Measurements from ENCODE around the gene APRT.
A peak's percentile ranks its signal among the peaks of the same experiment; 100 is the strongest.
"Not testable (repeated sequence)": the region's sequence is repeated elsewhere in the genome, so short reads cannot be mapped to it uniquely, and the experiment has no call there.

Gene APRT

DNA sequence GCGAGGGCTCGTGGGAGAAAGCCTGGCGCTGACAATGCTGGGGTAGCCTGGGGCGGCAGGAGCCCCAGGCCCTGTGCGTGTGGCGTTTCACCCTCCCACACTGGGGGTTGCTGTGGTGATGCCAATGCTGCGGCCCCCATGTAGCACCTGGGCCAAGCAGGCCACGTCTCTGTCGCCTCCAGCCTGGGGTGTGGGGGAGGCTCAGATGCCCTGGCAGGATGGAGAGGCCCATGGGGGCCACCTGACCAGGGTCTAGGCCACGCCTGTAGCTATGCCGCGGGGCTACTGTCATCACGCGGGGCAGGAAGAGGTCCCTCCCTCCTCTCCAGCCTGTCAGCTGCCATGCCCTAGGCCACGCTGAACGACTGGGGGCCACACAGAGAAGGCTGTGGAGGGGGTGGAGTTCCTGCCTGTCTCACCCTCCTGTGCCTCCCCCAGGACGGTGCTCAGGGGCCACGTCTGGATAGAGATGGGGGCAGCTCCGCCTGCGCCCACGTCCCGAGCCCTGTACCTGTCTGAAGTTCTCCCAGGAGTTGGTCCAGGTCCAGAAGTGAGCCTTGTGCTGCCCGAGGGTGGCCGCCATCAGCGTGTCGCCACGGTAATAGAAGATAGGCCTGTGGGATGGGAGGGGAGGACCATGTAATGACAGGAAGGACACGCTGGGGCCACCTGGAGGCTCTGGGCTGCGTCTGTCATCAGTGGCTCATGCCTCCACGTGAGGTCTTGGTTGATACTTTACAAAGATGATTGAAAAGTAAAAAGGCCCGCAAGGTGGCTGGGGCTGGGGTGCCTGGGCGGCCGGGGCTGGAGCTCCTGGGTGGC lies 12.7 kb upstream of the APRT start:
- TF ChIP-seq Cebpa-rat (IDR thresholded peaks at IDR 0.05), result no peak
- H3K27me3 ChIP-seq, result no peaks in the 10 kb centered on the region
- H3K4me1 ChIP-seq, result peaks cover 0 to 15% (median 5%) of the 10 kb centered on the region in 10 experiments; a peak in 4 of 20 replicates
- H3K27ac ChIP-seq, result no peak overlapping the region
- no peak overlapping the region for H3K4me3 ChIP-seq
- H3K9ac ChIP-seq, result no peak overlapping the region
- H3K9me3 ChIP-seq (replicated peaks in 1 of 11), result no peaks in the 10 kb centered on the region
- H4K20me1 ChIP-seq, result peaks cover 0 to 66% (median 7%) of the 10 kb centered on the region in 11 experiments; a peak in 12 of 22 replicates
- peaks cover 30 to 82% (median 59%) of the 10 kb centered on the region in 11 experiments; a peak in 21 of 22 replicates for H3K36me3 ChIP-seq
- H3K4me2 ChIP-seq, result no peak overlapping the region

- not testable (repeated sequence) for H3K27ac ChIP-seq; H3K27me3 ChIP-seq; H3K9ac ChIP-seq; H3K4me3 ChIP-seq; H3K4me2 ChIP-seq; H3K9me3 ChIP-seq (replicated peaks in 1 of 11)
- Histone ChIP-seq H3K4me1 (peaks cover 0 to 15% (median 5%) of the 10 kb centered on the region in 10 experiments; a peak in 4 of 20 replicates), H3K36me3 (peaks cover 29 to 74% (median 56%) of the 10 kb centered on the region in 11 experiments; a peak in 21 of 22 replicates), H4K20me1 (peaks cover 0 to 60% (median 7%) of the 10 kb centered on the region in 11 experiments; a peak in 10 of 22 replicates)
Observed at GRCh38 chr16:88823646-88824045, 11.9 kb upstream of the APRT start.

- no peak for TF ChIP-seq Cebpa-rat (IDR thresholded peaks at IDR 0.05)
- Histone ChIP-seq H3K4me2 (0 out of 22 replicates have a peak overlapping the region, but pooled peaks of 1 of the 11 experiments have one; percentile 32), H4K20me1 (peaks cover 0 to 68% (median 10%) of the 10 kb centered on the region in 11 experiments; a peak in 10 of 22 replicates), H3K27me3 (no peaks in the 10 kb centered on the region), H3K9me3 (replicated peaks in 1 of 11) (no peaks in the 10 kb centered on the region), H3K36me3 (peaks cover 21 to 64% (median 47%) of the 10 kb centered on the region in 11 experiments; a peak in 21 of 22 replicates), H3K27ac (no peak overlapping the region), H3K4me3 (no peak overlapping the region), H3K4me1 (peaks cover 0 to 15% (median 5%) of the 10 kb centered on the region in 10 experiments; a peak in 5 of 20 replicates), H3K9ac (0 out of 22 replicates have a peak overlapping the region, but pooled peaks of 1 of the 11 experiments have one; percentile 14)
Observed at GRCh38 chr16:88822281-88823040, 10.7 kb upstream of the APRT start.

DNA sequence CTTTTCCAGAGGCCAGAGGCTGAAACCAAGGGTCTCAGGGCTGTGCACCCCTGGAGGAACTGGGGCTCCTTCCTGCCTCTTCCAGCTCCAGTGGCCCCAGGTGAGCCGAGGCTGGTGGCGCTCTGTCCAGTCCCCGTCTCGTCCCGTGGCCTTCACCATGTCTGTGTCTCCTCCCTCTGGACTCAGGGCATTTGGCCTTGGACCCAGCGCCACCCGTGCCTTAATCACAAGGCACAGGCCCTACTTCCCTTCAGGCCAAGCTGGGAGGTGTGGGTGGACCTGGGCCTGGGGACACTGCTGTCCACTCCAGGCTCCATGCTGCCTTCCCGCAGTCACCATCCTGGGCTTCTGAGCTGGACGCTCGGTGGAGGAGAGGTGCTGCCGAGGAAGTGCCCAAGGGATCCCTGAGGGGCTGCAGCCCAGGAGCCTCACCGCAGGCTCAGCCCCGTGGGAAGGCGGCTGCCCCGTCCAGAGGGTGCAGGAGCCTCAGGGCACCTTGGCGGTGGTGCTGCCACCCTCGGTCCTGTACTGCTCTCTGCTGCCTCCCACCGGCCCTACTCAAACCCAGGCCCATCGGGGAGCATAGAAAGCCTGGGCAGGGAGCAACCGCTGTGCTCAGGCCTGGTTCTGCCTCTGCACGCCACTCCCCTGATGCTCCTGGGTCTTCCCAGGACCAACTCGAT lies 9.6 kb upstream of the APRT start:
- 0 out of 22 replicates have a peak overlapping the region, but pooled peaks of 3 of the 11 experiments have one; percentile 14 to 23 (median 17) for H3K9ac ChIP-seq
- no peak for TF ChIP-seq Cebpa-rat (IDR thresholded peaks at IDR 0.05)
- H3K9me3 ChIP-seq (replicated peaks in 1 of 11), result no peaks in the 10 kb centered on the region
- no peaks in the 10 kb centered on the region for H3K27me3 ChIP-seq
- peaks cover 0 to 17% (median 6%) of the 10 kb centered on the region in 10 experiments; a peak in 6 of 20 replicates for H3K4me1 ChIP-seq
- H3K4me3 ChIP-seq, result no peak overlapping the region
- peak overlapping the region in 4 of 11 experiments; percentile 7 to 32 (median 18); a peak in 4 of 22 replicates for H3K4me2 ChIP-seq
- H4K20me1 ChIP-seq, result peaks cover 0 to 69% (median 13%) of the 10 kb centered on the region in 11 experiments; a peak in 11 of 22 replicates
- peaks cover 16 to 52% (median 39%) of the 10 kb centered on the region in 11 experiments; a peak in 21 of 22 replicates for H3K36me3 ChIP-seq
- H3K27ac ChIP-seq, result no peak overlapping the region

- H4K20me1 ChIP-seq, result peaks cover 0 to 76% (median 20%) of the 10 kb centered on the region in 11 experiments; a peak in 13 of 22 replicates
- no peak overlapping the region for H3K27ac ChIP-seq
- no peaks in the 10 kb centered on the region for H3K9me3 ChIP-seq (replicated peaks in 1 of 11)
- peaks cover 0 to 25% (median 10%) of the 10 kb centered on the region in 10 experiments; a peak in 8 of 20 replicates for H3K4me1 ChIP-seq
- peaks cover 16 to 51% (median 39%) of the 10 kb centered on the region in 11 experiments; a peak in 21 of 22 replicates for H3K36me3 ChIP-seq
- no peak overlapping the region for H3K4me3 ChIP-seq
- peak overlapping the region in 1 of 11 experiments; percentile 23; a peak in 1 of 22 replicates for H3K9ac ChIP-seq
- TF ChIP-seq Cebpa-rat (IDR thresholded peaks at IDR 0.05), result no peak
- no peaks in the 10 kb centered on the region for H3K27me3 ChIP-seq
- no peak overlapping the region for H3K4me2 ChIP-seq
Observed at GRCh38 chr16:88820385-88821025, 8.8 kb upstream of the APRT start.

DNA sequence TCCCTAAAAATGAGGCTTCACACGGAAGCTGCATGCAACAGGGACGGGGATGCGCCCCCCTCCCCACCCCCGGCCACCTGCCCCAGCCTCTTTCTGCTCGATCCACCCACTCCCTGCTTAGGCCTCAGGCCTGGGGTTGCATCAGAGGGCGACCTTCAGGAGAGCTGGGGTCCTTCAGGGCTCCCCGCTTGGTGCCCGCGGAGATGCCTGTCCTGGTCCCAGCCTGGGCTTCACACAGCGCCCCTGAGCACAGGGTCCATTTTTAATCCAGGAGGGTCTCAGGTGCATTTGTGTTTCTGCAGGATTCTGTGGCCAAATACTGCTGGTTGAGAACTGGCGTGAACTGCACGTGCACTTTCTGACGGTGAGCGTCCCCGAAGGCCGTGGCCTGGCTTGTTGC lies 7.4 kb upstream of the APRT start:
- H3K9ac ChIP-seq, result no peak overlapping the region
- no peak overlapping the region for H3K27ac ChIP-seq
- H3K9me3 ChIP-seq (replicated peaks in 1 of 11), result no peaks in the 10 kb centered on the region
- peaks cover 16 to 42% (median 33%) of the 10 kb centered on the region in 11 experiments; a peak in 21 of 22 replicates for H3K36me3 ChIP-seq
- peaks cover 0 to 25% (median 10%) of the 10 kb centered on the region in 10 experiments; a peak in 9 of 20 replicates for H3K4me1 ChIP-seq
- no peak overlapping the region for H3K4me2 ChIP-seq
- TF ChIP-seq Cebpa-rat (IDR thresholded peaks at IDR 0.05), result no peak
- peaks cover 0 to 78% (median 20%) of the 10 kb centered on the region in 11 experiments; a peak in 13 of 22 replicates for H4K20me1 ChIP-seq
- no peak overlapping the region for H3K4me3 ChIP-seq
- H3K27me3 ChIP-seq, result no peaks in the 10 kb centered on the region

DNA sequence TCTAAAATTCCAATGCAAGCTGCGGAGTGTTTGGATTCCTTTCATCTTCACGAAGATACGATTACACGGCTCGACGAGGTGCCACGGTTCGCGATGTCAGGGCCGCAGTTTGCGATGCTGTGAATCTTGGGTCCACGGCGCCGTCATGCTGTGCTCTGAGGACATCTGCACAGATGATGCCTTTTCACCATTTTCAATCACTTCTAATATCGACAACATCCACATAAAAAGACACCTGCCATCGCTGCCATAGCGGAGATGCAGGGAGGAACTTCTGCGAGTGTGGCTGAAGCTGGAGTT lies 6.8 kb upstream of the APRT start:
- H3K36me3 ChIP-seq, result peaks cover 16 to 36% (median 28%) of the 10 kb centered on the region in 11 experiments; a peak in 21 of 22 replicates
- H3K4me3 ChIP-seq, result no peak overlapping the region
- H3K9ac ChIP-seq, result 0 out of 22 replicates have a peak overlapping the region, but pooled peaks of 1 of the 11 experiments have one; percentile 27
- no peak overlapping the region; a peak in 1 of 22 replicates for H3K27ac ChIP-seq
- H3K27me3 ChIP-seq, result no peaks in the 10 kb centered on the region
- no peak overlapping the region for H3K4me2 ChIP-seq
- no peak for TF ChIP-seq Cebpa-rat (IDR thresholded peaks at IDR 0.05)
- H3K9me3 ChIP-seq (replicated peaks in 1 of 11), result no peaks in the 10 kb centered on the region
- peaks cover 0 to 72% (median 20%) of the 10 kb centered on the region in 11 experiments; a peak in 13 of 22 replicates for H4K20me1 ChIP-seq
- peaks cover 0 to 31% (median 10%) of the 10 kb centered on the region in 10 experiments; a peak in 10 of 20 replicates for H3K4me1 ChIP-seq
